Measurements from ENCODE around the gene MXD1. TPM values are rescaled to one million over a fixed set of nuclear protein-coding genes. Genes with fewer than 3 reads are reported as not detected.

MXD1 gene
- polyA plus RNA-seq, 2 of the 4 experiments (the other 2 are of a cell fraction): 2.0 to 8.3 TPM

GRCh38 chr2:69969991-69970390, 55.1 kb downstream of the MXD1 start:
- no peak for FAIRE-seq
- no peak for DNase-seq (ENCODE audit: low read depth in 1 of 2, low spot score in 1 of 2)
- no peaks in the 10 kb centered on the region for H3K9me3 ChIP-seq
- H3K4me3 ChIP-seq: no peak overlapping the region
- POLR2A ChIA-PET: no interaction called here
- TF ChIP-seq MYC (IDR thresholded peaks at IDR 0.05; ENCODE audit: borderline replicate concordance, low read length): no peak
- no peak for TF ChIP-seq HEYL (CRISPR knock-in tag; IDR thresholded peaks at IDR 0.05)
- no peak for TF ChIP-seq MAFK (IDR thresholded peaks at IDR 0.05; ENCODE audit: partially characterized antibody)
- no peak for TF ChIP-seq USF2 (IDR thresholded peaks at IDR 0.05)
- no peak for TF ChIP-seq HES2 (IDR thresholded peaks at IDR 0.05)
- TF ChIP-seq FOSL2 (IDR thresholded peaks at IDR 0.05): no peak
- no peak for TF ChIP-seq FOSL2 (CRISPR knock-in tag; IDR thresholded peaks at IDR 0.05)
- no peak for TF ChIP-seq CTCF (IDR thresholded peaks at IDR 0.05)
- no peak for TF ChIP-seq KDM1A (IDR thresholded peaks at IDR 0.05; ENCODE audit: low read depth)
- no peak for TF ChIP-seq SREBF2 (IDR thresholded peaks at IDR 0.05)
- no peak for TF ChIP-seq TP53 (CRISPR knock-in tag; IDR thresholded peaks at IDR 0.05)
- WGBS (ENCODE audit: missing lambda C conversion rate): 49% methylated on average over 4 of the region's 4 CpGs
- CTCF ChIA-PET: interaction anchor here (1.6 kb wide), 1 partner anchor 11 kb away, joined by 4 read pairs; no protein-coding TSS in a partner anchor
- ATAC-seq: peak in 1 of 2 experiments; percentile 35; a peak in 3 of 6 replicates
- no peak overlapping the region for H3K4me2 ChIP-seq
- H3K27ac ChIP-seq: no peak overlapping the region
- no peaks in the 10 kb centered on the region for H3K4me1 ChIP-seq

- no peak overlapping the region for H3K27ac ChIP-seq
- FAIRE-seq (no peak), DNase-seq (ENCODE audit: low read depth in 1 of 2, low spot score in 1 of 2) (no peak), ATAC-seq (no peak)
- no peak for TF ChIP-seq ESRRA (IDR thresholded peaks at IDR 0.05; ENCODE audit: borderline replicate concordance, low read length)
- TF ChIP-seq FOSB (CRISPR knock-in tag; IDR thresholded peaks at IDR 0.05): no peak
- TF ChIP-seq ATOH8 (CRISPR knock-in tag; IDR thresholded peaks at IDR 0.05; ENCODE audit: low read depth): no peak
- TF ChIP-seq CBX8 (IDR thresholded peaks at IDR 0.05): no peak
- TF ChIP-seq HDAC2 (IDR thresholded peaks at IDR 0.05): no peak
- no peak for TF ChIP-seq KDM5A (IDR thresholded peaks at IDR 0.05)
- no peak for TF ChIP-seq SMC3 (IDR thresholded peaks at IDR 0.05)
- TF ChIP-seq RCOR1 (IDR thresholded peaks at IDR 0.05; ENCODE audit: low read depth, low read length): no peak
- TF ChIP-seq EHMT2 (IDR thresholded peaks at IDR 0.05; ENCODE audit: low read depth): no peak
- H3K4me2 ChIP-seq: no peak overlapping the region
- no peaks in the 10 kb centered on the region for H3K4me1 ChIP-seq
- POLR2A ChIA-PET: no interaction called here
- no peaks in the 10 kb centered on the region for H3K9me3 ChIP-seq
- no peak overlapping the region for H3K4me3 ChIP-seq
- WGBS (ENCODE audit: missing lambda C conversion rate): 73% methylated on average over 1 of the region's 1 CpG
- CTCF ChIA-PET: interaction anchor here (0.9 to 1.4 kb wide), 3 partner anchors 9 to 97 kb away, joined by 3 read pairs; partner anchors contain the start of gene ASPRV1
Observed at GRCh38 chr2:69972822-69973221, 57.9 kb downstream of the MXD1 start.

GRCh38 chr2:69973335-69973735, 58.4 kb downstream of the MXD1 start:
- ATAC-seq (no peak), DNase-seq (ENCODE audit: low read depth in 1 of 2, low spot score in 1 of 2) (no peak), FAIRE-seq (no peak)
- 52% methylated on average over 4 of the region's 4 CpGs for WGBS (ENCODE audit: missing lambda C conversion rate)
- Histone ChIP-seq H3K4me2 (no peak overlapping the region), H3K27ac (no peak overlapping the region), H3K4me3 (no peak overlapping the region), H3K9me3 (no peaks in the 10 kb centered on the region), H3K4me1 (no peaks in the 10 kb centered on the region)
- ChIA-PET POLR2A (no interaction called here), CTCF (interaction anchor here (0.9 to 1.4 kb wide), 3 partner anchors 10 to 97 kb away, joined by 3 read pairs; partner anchors contain the start of gene ASPRV1)
- TF ChIP-seq SMC3 (IDR thresholded peaks at IDR 0.05): no peak
- no peak for TF ChIP-seq CHD2 (IDR thresholded peaks at IDR 0.05; ENCODE audit: low read length, partially characterized antibody)
- TF ChIP-seq RFX5 (IDR thresholded peaks at IDR 0.05): no peak
- TF ChIP-seq RNF2 (IDR thresholded peaks at IDR 0.05; ENCODE audit: borderline replicate concordance, low read depth): no peak
- no peak for TF ChIP-seq FOSB (CRISPR knock-in tag; IDR thresholded peaks at IDR 0.05)
- TF ChIP-seq HOXB13 (CRISPR knock-in tag; IDR thresholded peaks at IDR 0.05; ENCODE audit: low read depth): no peak
- no peak for TF ChIP-seq BCL3 (IDR thresholded peaks at IDR 0.05)
- TF ChIP-seq REST (IDR thresholded peaks at IDR 0.05): no peak
- no peak for TF ChIP-seq HOXA7 (CRISPR knock-in tag; IDR thresholded peaks at IDR 0.05)
